ENCODE results near the gene UNK. TPM values are rescaled to one million over a fixed set of nuclear protein-coding genes. Genes with fewer than 3 reads are reported as not detected.

Gene UNK
- polyA plus RNA-seq, 2 of the 4 experiments (the other 2 are of a cell fraction) = 27.0 to 34.5 TPM

- Histone ChIP-seq H3K9me3 (no peaks in the 10 kb centered on the region), H3K27ac (peak overlapping the region; percentile 79 to 89), H3K4me2 (peak overlapping the region; percentile 60), H3K4me1 (peaks cover 43% of the 10 kb centered on the region), H3K4me3 (peak overlapping the region; percentile 5; the same call in 1 of the 3 replicates)
- DNase-seq (ENCODE audit: low read depth in 1 of 2, low spot score in 1 of 2) = peak; percentile 75 to 76
- POLR2A ChIA-PET = interaction anchor here (1.0 to 4.4 kb wide), 2 partner anchors 10 to 65 kb away, joined by 8 to 23 read pairs; partner anchors contain the start of gene WBP2
- CTCF ChIA-PET = interaction anchor here (0.7 to 37.0 kb wide), 16 partner anchors 12 to 156 kb away, joined by 3 to 691 read pairs (median 4); partner anchors contain the start of genes CDK3, GALK1, TRIM47 and TRIM65
- TF ChIP-seq RNF2 (IDR thresholded peaks at IDR 0.05; ENCODE audit: borderline replicate concordance, low read depth) = no peak
- TF ChIP-seq FOSL2 (IDR thresholded peaks at IDR 0.05) = no peak
- peak; percentile 73 for TF ChIP-seq FOSL2 (CRISPR knock-in tag; IDR thresholded peaks at IDR 0.05)
- TF ChIP-seq NR3C1 (IDR thresholded peaks at IDR 0.05) = no peak
- ATAC-seq = peak; percentile 25 to 42
- 60% methylated on average over 1 of the region's 14 CpGs for WGBS (ENCODE audit: missing lambda C conversion rate)
- FAIRE-seq = no peak
Observed at GRCh38 chr17:75844530-75845057, 60.0 kb downstream of the UNK start.

GRCh38 chr17:75845058-75845711, 60.6 kb downstream of the UNK start:
- Histone ChIP-seq H3K4me2 (peak overlapping the region; percentile 60), H3K4me3 (peak overlapping the region; percentile 0; the same call in 1 of the 3 replicates), H3K4me1 (peaks cover 43% of the 10 kb centered on the region), H3K27ac (peak overlapping the region; percentile 79 to 89), H3K9me3 (no peaks in the 10 kb centered on the region)
- FAIRE-seq (peak; percentile 23), DNase-seq (ENCODE audit: low read depth in 1 of 2, low spot score in 1 of 2) (peak; percentile 91 to 92), ATAC-seq (peak; percentile 69 to 87)
- CTCF ChIA-PET = interaction anchor here (0.7 to 37.0 kb wide), 26 partner anchors 11 to 212 kb away, joined by 3 to 691 read pairs (median 4); partner anchors contain the start of genes CDK3, GALK1, SMIM5 and TRIM47
- POLR2A ChIA-PET = interaction anchor here (0.5 to 4.4 kb wide), 3 partner anchors 10 to 65 kb away, joined by 4 to 23 read pairs (median 8); partner anchors contain the start of gene WBP2
- WGBS (ENCODE audit: missing lambda C conversion rate) = 33% methylated on average over 16 of the region's 21 CpGs
- TF ChIP-seq SMC3 (IDR thresholded peaks at IDR 0.05) (peak; percentile 22; the same call in 2 of the 3 replicates), ZSCAN20 (CRISPR knock-in tag; IDR thresholded peaks at IDR 0.05) (no peak), MYC (IDR thresholded peaks at IDR 0.05; ENCODE audit: borderline replicate concordance, low read length) (0 out of 2 replicates have a peak, but pooled peaks have one; percentile 20), MAZ (IDR thresholded peaks at IDR 0.05; ENCODE audit: borderline replicate concordance, low read depth, low read length) (no peak), CHD2 (IDR thresholded peaks at IDR 0.05; ENCODE audit: low read length, partially characterized antibody) (no peak), CBX8 (IDR thresholded peaks at IDR 0.05) (no peak), ATOH8 (CRISPR knock-in tag; IDR thresholded peaks at IDR 0.05; ENCODE audit: low read depth) (no peak), ELK1 (IDR thresholded peaks at IDR 0.05; ENCODE audit: low read depth, low read length) (no peak), ESRRA (IDR thresholded peaks at IDR 0.05; ENCODE audit: borderline replicate concordance, low read length) (no peak), POLR2A (IDR thresholded peaks at IDR 0.05; ENCODE audit: low read length) (no peak), NR3C1 (IDR thresholded peaks at IDR 0.05) (no peak), FOSL2 (IDR thresholded peaks at IDR 0.05) (no peak), FOSL2 (CRISPR knock-in tag; IDR thresholded peaks at IDR 0.05) (no peak), MAX (IDR thresholded peaks at IDR 0.05) (peak; percentile 59), CHD4 (IDR thresholded peaks at IDR 0.05; ENCODE audit: borderline replicate concordance) (no peak), POLR2AphosphoS2 (conservative IDR thresholded peaks at IDR 0.05; ENCODE audit: low read length) (no peak; the same call in 1 of the 2 replicates), CTCF (IDR thresholded peaks at IDR 0.05) (peak; percentile 49), NFE2L2 (conservative IDR thresholded peaks at IDR 0.05; ENCODE audit: low read length) (no peak), FOSB (CRISPR knock-in tag; IDR thresholded peaks at IDR 0.05) (no peak), HEYL (CRISPR knock-in tag; IDR thresholded peaks at IDR 0.05) (no peak), HOXB5 (CRISPR knock-in tag; IDR thresholded peaks at IDR 0.05) (0 out of 2 replicates have a peak, but pooled peaks have one; percentile 10), E2F6 (IDR thresholded peaks at IDR 0.05; ENCODE audit: borderline replicate concordance, low read depth) (no peak), TP53 (CRISPR knock-in tag; IDR thresholded peaks at IDR 0.05) (0 out of 2 replicates have a peak, but pooled peaks have one; percentile 38), REST (IDR thresholded peaks at IDR 0.05) (no peak), RAD21 (conservative IDR thresholded peaks at IDR 0.05 in 1 of 2, IDR thresholded peaks at IDR 0.05 in 1 of 2) (peak in 1 of 2 experiments; percentile 23; a peak in 1 of 5 replicates)
